ENCODE results near the gene MAGED2. TPM values are rescaled to one million over a fixed set of nuclear protein-coding genes. Genes with fewer than 3 reads are reported as not detected.

MAGED2 gene
- total and polyA plus RNA-seq, 9 donors: 190 to 302 (median 250) TPM

DNA sequence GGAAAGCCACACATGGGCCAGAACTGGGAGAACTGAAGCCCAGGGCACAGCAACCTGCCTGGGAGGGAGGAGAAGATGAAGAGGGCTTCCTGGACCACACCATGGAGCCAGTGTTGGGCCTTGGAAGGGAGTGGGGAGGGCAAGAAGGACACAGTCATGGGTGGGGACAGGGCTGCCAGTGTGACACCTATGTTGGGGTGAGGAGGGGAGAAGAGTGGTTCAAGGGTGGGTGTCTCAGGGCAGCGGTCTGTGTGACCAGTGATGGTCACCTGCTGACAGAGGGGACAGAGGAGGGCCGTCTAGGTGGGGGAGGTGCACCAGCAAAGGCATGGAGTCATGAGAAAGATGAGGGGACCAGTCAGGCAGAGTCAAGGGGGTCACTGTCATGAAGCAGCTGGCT lies 13.8 kb downstream of the MAGED2 start:
- intact Hi-C loops (cut with DNase I): no loop called here
- Histone ChIP-seq H3K27ac (no peak overlapping the region), H3K36me3 (no peaks in the 10 kb centered on the region), H3K4me3 (no peak overlapping the region), H3K27me3 (no peaks in the 10 kb centered on the region), H3K9me3 (no peaks in the 10 kb centered on the region), H3K4me1 (ENCODE audit: insufficient read depth) (no peaks in the 10 kb centered on the region)
- DNase-seq: no peak
- TF ChIP-seq POLR2A (IDR thresholded peaks at IDR 0.05): no peak
- TF ChIP-seq EP300 (IDR thresholded peaks at IDR 0.05): no peak
- no peak for TF ChIP-seq CTCF (IDR thresholded peaks at IDR 0.05)
- WGBS, 3 donors: 64 to 79% (median 74%) methylated on average over 2 of the region's 2 CpGs

GRCh38 chrX:54824195-54824594 lies 16.6 kb downstream of the MAGED2 start:
- H3K36me3 ChIP-seq: no peaks in the 10 kb centered on the region
- H3K27me3 ChIP-seq: no peaks in the 10 kb centered on the region
- no peak overlapping the region for H3K4me3 ChIP-seq
- no peaks in the 10 kb centered on the region for H3K4me1 ChIP-seq (ENCODE audit: insufficient read depth)
- H3K9me3 ChIP-seq: no peaks in the 10 kb centered on the region
- TF ChIP-seq CTCF (IDR thresholded peaks at IDR 0.05) (no peak), POLR2A (IDR thresholded peaks at IDR 0.05) (no peak), EP300 (IDR thresholded peaks at IDR 0.05) (no peak)
- DNase-seq: no peak
- WGBS, 3 donors: 84 to 87% (median 84%) methylated on average over 4 to 5 of the region's 5 CpGs
- no peak overlapping the region for H3K27ac ChIP-seq
- intact Hi-C loops (cut with DNase I): no loop called here

DNA sequence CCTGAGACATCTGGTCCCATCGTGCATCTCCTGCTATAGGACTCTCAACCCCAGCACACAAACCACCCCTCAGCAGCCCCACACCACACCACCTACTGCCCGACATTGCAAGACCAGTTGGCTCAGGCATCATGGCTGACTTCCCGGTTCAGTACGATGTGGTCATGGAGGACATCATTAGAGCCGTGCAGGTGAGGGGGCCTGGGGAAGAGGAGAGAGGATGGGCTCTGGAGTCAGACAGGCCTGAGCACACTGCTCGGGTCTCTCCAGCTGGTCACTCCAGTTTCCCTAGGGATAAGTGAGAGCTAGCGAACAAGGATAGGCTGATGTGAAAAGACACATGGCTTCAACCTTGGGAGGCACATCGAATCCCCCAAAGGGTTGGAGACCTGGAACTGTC lies 17.2 kb downstream of the MAGED2 start:
- H3K4me1 ChIP-seq (ENCODE audit: insufficient read depth): no peaks in the 10 kb centered on the region
- DNase-seq: no peak
- H3K27me3 ChIP-seq: no peaks in the 10 kb centered on the region
- no peak overlapping the region for H3K27ac ChIP-seq
- H3K9me3 ChIP-seq: no peaks in the 10 kb centered on the region
- H3K36me3 ChIP-seq: no peaks in the 10 kb centered on the region
- no peak overlapping the region for H3K4me3 ChIP-seq
- TF ChIP-seq POLR2A (IDR thresholded peaks at IDR 0.05): no peak
- no peak for TF ChIP-seq EP300 (IDR thresholded peaks at IDR 0.05)
- TF ChIP-seq CTCF (IDR thresholded peaks at IDR 0.05): no peak
- intact Hi-C loops (cut with DNase I): no loop called here
- 87 to 88% (median 88%) methylated on average over 8 of the region's 8 CpGs for WGBS, 3 donors

- Histone ChIP-seq H3K36me3 (no peaks in the 10 kb centered on the region), H3K4me3 (no peak overlapping the region), H3K9me3 (no peaks in the 10 kb centered on the region), H3K27ac (no peak overlapping the region), H3K27me3 (no peaks in the 10 kb centered on the region), H3K4me1 (ENCODE audit: insufficient read depth) (no peaks in the 10 kb centered on the region)
- no peak for TF ChIP-seq EP300 (IDR thresholded peaks at IDR 0.05)
- no peak for TF ChIP-seq CTCF (IDR thresholded peaks at IDR 0.05)
- TF ChIP-seq POLR2A (IDR thresholded peaks at IDR 0.05): no peak
- 62 to 68% (median 62%) methylated on average over 8 of the region's 8 CpGs for WGBS, 3 donors
- DNase-seq: no peak
- intact Hi-C loops (cut with DNase I): no loop called here
Measured at GRCh38 chrX:54825716-54826438, 18.3 kb downstream of the MAGED2 start.
